Activated T-helper 2 cell treated with anti-CD3 and anti-CD28 coated beads, Interferon-gamma antibody, Interleukin-2, Interleukin-4, amounts not matched to agents 10 μg/mL and 5 μg/mL and 100 μg/mL, durations not matched to agents 14 hours and 24 hours and 36 hours (primary cell): ENCODE measurements around the gene TIMM8B. TPM values are rescaled to one million over a fixed set of nuclear protein-coding genes. Genes with fewer than 3 reads are reported as not detected.
"Not testable (repeated sequence)": the region's sequence is repeated elsewhere in the genome, so short reads cannot be mapped to it uniquely, and the experiment has no call there.

ENCODE experiments used
- DNase-seq: peaks from one replicate; pipeline ENCODE4 v3.0.0; 2021; ENCODE audit warnings: low spot score
- H3K27ac Mint-ChIP-seq: one replicate; pipeline ENCODE4 v1.8.0; 2021; ENCODE audit warnings: mixed read lengths
- H3K27me3 Mint-ChIP-seq: one replicate; pipeline ENCODE4 v1.8.0; 2021; ENCODE audit warnings: low read depth, mixed read lengths
- H3K36me3 Mint-ChIP-seq: one replicate; pipeline ENCODE4 v1.8.0; 2021; ENCODE audit warnings: low read depth, mixed read lengths
- H3K4me1 Mint-ChIP-seq: one replicate; pipeline ENCODE4 v1.8.0; 2021; ENCODE audit warnings: low read depth, mixed read lengths
- H3K4me3 Mint-ChIP-seq: one replicate; pipeline ENCODE4 v1.8.0; 2021; ENCODE audit warnings: low read depth, mild to moderate bottlenecking, moderate library complexity, mixed read lengths
- H3K9me3 Mint-ChIP-seq: one replicate; pipeline ENCODE4 v1.8.0; 2021; ENCODE audit warnings: mixed read lengths
- intact Hi-C: fragments of 100-400 bp; cut with micrococcal nuclease; formaldehyde crosslinking; loops from one replicate; pipeline ENCODE4 v1.15.1; 2023
- total RNA-seq: library from RNA; stranded (reverse); gene quantifications from 2 replicates; pipeline ENCODE4 v1.2.3, GENCODE V29; 2022

The TIMM8B gene
- total RNA-seq, 1 donor from 2014 or later = 72.6 TPM

- Mint-ChIP-seq H3K9me3 (no peaks in the 10 kb centered on the region), H3K27ac (peak overlapping the region; percentile 80), H3K4me1 (peaks cover 21% of the 10 kb centered on the region), H3K4me3 (peak overlapping the region; percentile 11), H3K27me3 (no peaks in the 10 kb centered on the region), H3K36me3 (peaks cover 67% of the 10 kb centered on the region)
- DNase-seq = no peak
- intact Hi-C loops = loop anchor here (1.0 to 2.0 kb wide), 4 partner anchors 18 to 32 kb away; partner anchors contain the start of genes DLAT, NKAPD1, PIH1D2 and SDHD
Measured at GRCh38 chr11:112057170-112057569, 29.4 kb downstream of the TIMM8B start.

GRCh38 chr11:112051768-112052167 lies 34.8 kb downstream of the TIMM8B start:
- H3K36me3 Mint-ChIP-seq = peaks cover 83% of the 10 kb centered on the region
- no peaks in the 10 kb centered on the region for H3K9me3 Mint-ChIP-seq
- H3K4me1 Mint-ChIP-seq = peaks cover 13% of the 10 kb centered on the region
- no peak overlapping the region for H3K27ac Mint-ChIP-seq
- intact Hi-C loops = no loop called here
- H3K4me3 Mint-ChIP-seq = no peak overlapping the region
- no peaks in the 10 kb centered on the region for H3K27me3 Mint-ChIP-seq
- no peak for DNase-seq

GRCh38 chr11:112050721-112051120 lies 35.8 kb downstream of the TIMM8B start:
- peaks cover 84% of the 10 kb centered on the region for H3K36me3 Mint-ChIP-seq
- DNase-seq = no peak
- intact Hi-C loops = no loop called here
- no peaks in the 10 kb centered on the region for H3K9me3 Mint-ChIP-seq
- peaks cover 7% of the 10 kb centered on the region for H3K4me1 Mint-ChIP-seq
- no peak overlapping the region for H3K4me3 Mint-ChIP-seq
- H3K27me3 Mint-ChIP-seq = no peaks in the 10 kb centered on the region
- no peak overlapping the region for H3K27ac Mint-ChIP-seq

- H3K9me3 Mint-ChIP-seq = no peaks in the 10 kb centered on the region
- H3K27ac Mint-ChIP-seq = no peak overlapping the region
- intact Hi-C loops = no loop called here
- H3K4me1 Mint-ChIP-seq = peaks cover 7% of the 10 kb centered on the region
- H3K27me3 Mint-ChIP-seq = no peaks in the 10 kb centered on the region
- no peak overlapping the region for H3K4me3 Mint-ChIP-seq
- peaks cover 87% of the 10 kb centered on the region for H3K36me3 Mint-ChIP-seq
- no peak for DNase-seq
Measured at GRCh38 chr11:112049777-112050176, 36.8 kb downstream of the TIMM8B start.

- H3K27me3 Mint-ChIP-seq, H3K9me3 Mint-ChIP-seq, H3K4me3 Mint-ChIP-seq, intact Hi-C loops, H3K27ac Mint-ChIP-seq, H3K4me1 Mint-ChIP-seq, DNase-seq: not testable (repeated sequence)
- peaks cover 86% of the 10 kb centered on the region for H3K36me3 Mint-ChIP-seq
Measured at GRCh38 chr11:112048256-112048655, 38.3 kb downstream of the TIMM8B start.

GRCh38 chr11:112046647-112047046 lies 39.9 kb downstream of the TIMM8B start:
- intact Hi-C loops, H3K4me3 Mint-ChIP-seq, H3K27ac Mint-ChIP-seq: not testable (repeated sequence)

GRCh38 chr11:112044961-112045360 lies 41.6 kb downstream of the TIMM8B start:
- peaks cover 24% of the 10 kb centered on the region for H3K4me1 Mint-ChIP-seq
- DNase-seq = no peak
- no peak overlapping the region for H3K4me3 Mint-ChIP-seq
- intact Hi-C loops = no loop called here
- H3K9me3 Mint-ChIP-seq = no peaks in the 10 kb centered on the region
- no peaks in the 10 kb centered on the region for H3K27me3 Mint-ChIP-seq
- peaks cover 81% of the 10 kb centered on the region for H3K36me3 Mint-ChIP-seq
- no peak overlapping the region for H3K27ac Mint-ChIP-seq

More at GRCh38 chr11:112046647-112047046, 39.9 kb downstream of the TIMM8B start:
- peaks cover 19% of the 10 kb centered on the region for H3K4me1 Mint-ChIP-seq
- H3K9me3 Mint-ChIP-seq, DNase-seq, H3K27me3 Mint-ChIP-seq: not testable (repeated sequence)
- H3K36me3 Mint-ChIP-seq = peaks cover 86% of the 10 kb centered on the region

GRCh38 chr11:112042961-112043304 lies 43.6 kb downstream of the TIMM8B start:
- Mint-ChIP-seq H3K27me3 (no peaks in the 10 kb centered on the region), H3K9me3 (no peaks in the 10 kb centered on the region), H3K36me3 (peaks cover 80% of the 10 kb centered on the region), H3K27ac (no peak overlapping the region), H3K4me3 (no peak overlapping the region), H3K4me1 (peaks cover 20% of the 10 kb centered on the region)
- intact Hi-C loops = no loop called here
- no peak for DNase-seq

GRCh38 chr11:112042161-112042960 lies 44.2 kb downstream of the TIMM8B start:
- H3K4me3 Mint-ChIP-seq = no peak overlapping the region
- H3K36me3 Mint-ChIP-seq = peaks cover 80% of the 10 kb centered on the region
- DNase-seq = no peak
- H3K27me3 Mint-ChIP-seq = no peaks in the 10 kb centered on the region
- H3K9me3 Mint-ChIP-seq = no peaks in the 10 kb centered on the region
- H3K4me1 Mint-ChIP-seq = peaks cover 20% of the 10 kb centered on the region
- H3K27ac Mint-ChIP-seq = no peak overlapping the region
- intact Hi-C loops = no loop called here

GRCh38 chr11:112037527-112037926 lies 49.0 kb downstream of the TIMM8B start:
- intact Hi-C loops = no loop called here
- Mint-ChIP-seq H3K27ac (no peak overlapping the region), H3K36me3 (peaks cover 66% of the 10 kb centered on the region), H3K27me3 (no peaks in the 10 kb centered on the region), H3K4me3 (no peak overlapping the region), H3K9me3 (no peaks in the 10 kb centered on the region), H3K4me1 (peaks cover 20% of the 10 kb centered on the region)
- DNase-seq = no peak

Other genes starting within 250 kb of the TIMM8B start
- 33.4 and 39.5 TPM in 2 replicates for gene ALG9, start 215.2 kb downstream of the TIMM8B start, total RNA-seq
- gene FDXACB1, start 207.6 kb downstream of the TIMM8B start, total RNA-seq = 7.4 and 8.2 TPM in 2 replicates
- 19.4 and 22.2 TPM in 2 replicates for gene CFAP68, start 207.2 kb downstream of the TIMM8B start, total RNA-seq
- gene CRYAB, start 175.0 kb downstream of the TIMM8B start, total RNA-seq = not detected in 2 replicates
- gene HSPB2, start 174.0 kb downstream of the TIMM8B start, total RNA-seq = not detected in 2 replicates
- not detected in 2 replicates for gene C11orf52, start 167.8 kb downstream of the TIMM8B start, total RNA-seq
- 30.0 and 30.7 TPM in 2 replicates for gene DIXDC1, start 149.4 kb downstream of the TIMM8B start, total RNA-seq
- 47.2 and 47.3 TPM in 2 replicates for gene DLAT, start 61.3 kb downstream of the TIMM8B start, total RNA-seq
- gene PIH1D2, start 12.7 kb downstream of the TIMM8B start, total RNA-seq = 0.23 and 0.46 TPM in 2 replicates
- 24.6 and 25.0 TPM in 2 replicates for gene NKAPD1, start 12.5 kb downstream of the TIMM8B start, total RNA-seq
- 81.7 and 91.0 TPM in 2 replicates for gene SDHD, start 117 bp upstream of the TIMM8B start, total RNA-seq
- 1.5 and 1.7 TPM in 2 replicates for gene IL18, start 77.3 kb upstream of the TIMM8B start, total RNA-seq
- gene TEX12, start 80.6 kb upstream of the TIMM8B start, total RNA-seq = 0.57 TPM in 1 of 2 replicates, not detected in the other
- gene BCO2, start 88.8 kb upstream of the TIMM8B start, total RNA-seq = 1.2 and 1.4 TPM in 2 replicates
- gene PTS, start 139.7 kb upstream of the TIMM8B start, total RNA-seq = 30.5 and 33.4 TPM in 2 replicates
- not detected in 2 replicates for gene PLET1, start 174.1 kb upstream of the TIMM8B start, total RNA-seq